ENCODE measurements around the gene UNC79. TPM values are rescaled to one million over a fixed set of nuclear protein-coding genes. Genes with fewer than 3 reads are reported as not detected.

Gene UNC79
- total and polyA plus RNA-seq, 2 donors (not counting 3 experiments of a cell fraction or from before 2014, with no cell fraction given), result not detected

GRCh38 chr14:93712838-93713724 lies 282.3 kb downstream of the UNC79 start:
- no TSS peak for BruUV-seq (replicated peaks)
- H3K4me1 ChIP-seq (ENCODE audit: control insufficient read depth, extremely low read depth, insufficient read depth, low read length), result no peaks in the 10 kb centered on the region
- peaks cover 2% of the 10 kb centered on the region for H3K9me3 ChIP-seq (replicated peaks; ENCODE audit: control insufficient read depth, insufficient read depth, low read length)
- H3K9ac ChIP-seq (replicated peaks; ENCODE audit: extremely low read depth, insufficient read depth, low read length), result no peak overlapping the region
- TF ChIP-seq MYC (IDR thresholded peaks at IDR 0.05; ENCODE audit: low read depth, low read length) (no peak), FOS (IDR thresholded peaks at IDR 0.05; ENCODE audit: borderline replicate concordance, insufficient read depth, low read length) (no peak)
- TF ChIP-seq, protein P1, sequence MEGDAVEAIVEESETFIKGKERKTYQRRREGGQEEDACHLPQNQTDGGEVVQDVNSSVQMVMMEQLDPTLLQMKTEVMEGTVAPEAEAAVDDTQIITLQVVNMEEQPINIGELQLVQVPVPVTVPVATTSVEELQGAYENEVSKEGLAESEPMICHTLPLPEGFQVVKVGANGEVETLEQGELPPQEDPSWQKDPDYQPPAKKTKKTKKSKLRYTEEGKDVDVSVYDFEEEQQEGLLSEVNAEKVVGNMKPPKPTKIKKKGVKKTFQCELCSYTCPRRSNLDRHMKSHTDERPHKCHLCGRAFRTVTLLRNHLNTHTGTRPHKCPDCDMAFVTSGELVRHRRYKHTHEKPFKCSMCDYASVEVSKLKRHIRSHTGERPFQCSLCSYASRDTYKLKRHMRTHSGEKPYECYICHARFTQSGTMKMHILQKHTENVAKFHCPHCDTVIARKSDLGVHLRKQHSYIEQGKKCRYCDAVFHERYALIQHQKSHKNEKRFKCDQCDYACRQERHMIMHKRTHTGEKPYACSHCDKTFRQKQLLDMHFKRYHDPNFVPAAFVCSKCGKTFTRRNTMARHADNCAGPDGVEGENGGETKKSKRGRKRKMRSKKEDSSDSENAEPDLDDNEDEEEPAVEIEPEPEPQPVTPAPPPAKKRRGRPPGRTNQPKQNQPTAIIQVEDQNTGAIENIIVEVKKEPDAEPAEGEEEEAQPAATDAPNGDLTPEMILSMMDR (IDR thresholded peaks at IDR 0.05; ENCODE audit: extremely low read depth in 1 of 2, insufficient read depth in 1 of 2, low read depth in 1 of 2, low read length in 2 of 2), result no peak
- TF ChIP-seq, protein P2, sequence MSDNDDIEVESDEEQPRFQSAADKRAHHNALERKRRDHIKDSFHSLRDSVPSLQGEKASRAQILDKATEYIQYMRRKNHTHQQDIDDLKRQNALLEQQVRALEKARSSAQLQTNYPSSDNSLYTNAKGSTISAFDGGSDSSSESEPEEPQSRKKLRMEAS (IDR thresholded peaks at IDR 0.05; ENCODE audit: insufficient read depth, insufficient read length), result no peak
- H3K27ac ChIP-seq (ENCODE audit: insufficient read depth, low read depth, low read length), result no peak overlapping the region
- ChIA-PET POLR2A (no interaction called here), CTCF (no interaction called here)
- dilution Hi-C loops (cut with MboI; ENCODE audit: extremely low pct_ligation_motif_present, low sequenced_read_pairs), result no loop called here
- H3K36me3 ChIP-seq (ENCODE audit: control insufficient read depth in 2 of 2, extremely low read depth in 1 of 2, insufficient read depth in 2 of 2, low read length in 2 of 2), result no peaks in the 10 kb centered on the region
- H2AFZ ChIP-seq (ENCODE audit: low read depth, low read length), result no peak overlapping the region
- H3K4me3 ChIP-seq (replicated peaks in 1 of 3; ENCODE audit: insufficient read depth in 1 of 3, low read depth in 1 of 3, low read length in 3 of 3), result no peak overlapping the region
- no peaks in the 10 kb centered on the region for H4K20me1 ChIP-seq (replicated peaks; ENCODE audit: control insufficient read depth, extremely low read depth, insufficient read depth, low read length)
- intact Hi-C loops (cut with micrococcal nuclease), result no loop called here
- no peaks in the 10 kb centered on the region for H3K9me1 ChIP-seq (replicated peaks; ENCODE audit: control insufficient read depth, extremely low read depth, insufficient read depth, low read length)
- DNase-seq (ENCODE audit: low read depth, low spot score) (no peak), FAIRE-seq (no peak)
- no peaks in the 10 kb centered on the region for H3K27me3 ChIP-seq (ENCODE audit: control insufficient read depth in 2 of 2, insufficient read depth in 2 of 2, low read length in 2 of 2)
- no peak overlapping the region for H3K4me2 ChIP-seq (ENCODE audit: insufficient read depth, low read length)
- H3K79me2 ChIP-seq (ENCODE audit: control insufficient read depth, insufficient read depth, low read length), result no peaks in the 10 kb centered on the region

All from endothelial cell of umbilical vein (primary cell).